H1 (cell line): ENCODE measurements around the gene TSPAN33. TPM values are rescaled to one million over a fixed set of nuclear protein-coding genes. Genes with fewer than 3 reads are reported as not detected.
"Not testable (repeated sequence)": the region's sequence is repeated elsewhere in the genome, so short reads cannot be mapped to it uniquely, and the experiment has no call there.

Experiments
- CTCF ChIA-PET: fragments of 300-600 bp; sonication (Branson Sonifier 250); formaldehyde crosslinking; loops from one replicate; lab custom pipeline; 2021; ENCODE audit not compliant: partially characterized antibody; lab: Charles Lee
- POLR2A ChIA-PET: fragments of 300-600 bp; sonication (Branson Sonifier 250); formaldehyde crosslinking; loops from one replicate; lab custom pipeline; 2021; ENCODE audit warnings: inconsistent platforms; ENCODE audit not compliant: partially characterized antibody; lab: Charles Lee
- DNase-seq, 2 experiments: peaks; one replicate each; pipeline versions ENCODE4 v3.0.0 to v3.0.0-alpha.2; 2010 to 2022; ENCODE audit warnings: low spot score in 2 of 2, low read depth in 1 of 2, mixed read lengths in 1 of 2
- FAIRE-seq: peaks from 2 replicates; lab custom pipeline; 2011; peaks lifted over from hg19 to GRCh38; lab: Jason Lieb, UNC
- H2AFZ ChIP-seq: 2 replicates; pipeline ENCODE4 v1.8.1; 2012; ENCODE audit warnings: low read length, inconsistent platforms
- H2AK5ac ChIP-seq: 2 replicates; pipeline ENCODE4 v1.6.1; 2013; ENCODE audit warnings: low read depth, low read length
- H2BK120ac ChIP-seq: replicated peaks from 2 replicates; pipeline ENCODE3; 2013; ENCODE audit warnings: low read depth, low read length, inconsistent platforms
- H2BK12ac ChIP-seq: 2 replicates; pipeline ENCODE4 v1.6.1; 2013; ENCODE audit warnings: low read depth, low read length
- H2BK15ac ChIP-seq: 2 replicates; pipeline ENCODE4 v1.6.1; 2013; ENCODE audit warnings: low read length
- H2BK20ac ChIP-seq: 2 replicates; pipeline ENCODE4 v1.6.1; 2013; ENCODE audit warnings: low read length
- H2BK5ac ChIP-seq: 2 replicates; pipeline ENCODE4 v1.6.1; 2013; ENCODE audit warnings: low read depth, low read length
- H3K14ac ChIP-seq: 2 replicates; pipeline ENCODE4 v1.6.1; 2013; ENCODE audit warnings: inconsistent platforms; ENCODE audit not compliant: insufficient read length
- H3K18ac ChIP-seq: 2 replicates; pipeline ENCODE4 v1.6.1; 2013; ENCODE audit warnings: low read length; ENCODE audit errors: extremely low read depth
- H3K23ac ChIP-seq: 2 replicates; pipeline ENCODE4 v1.6.1; 2013; ENCODE audit warnings: inconsistent platforms; ENCODE audit not compliant: insufficient read length
- H3K23me2 ChIP-seq: 2 replicates; pipeline ENCODE4 v1.6.1; 2013; ENCODE audit warnings: low read depth, low read length
- H3K27ac ChIP-seq: 2 replicates; pipeline ENCODE4 v1.6.1; 2011; ENCODE audit warnings: low read depth, low read length, inconsistent platforms
- H3K27me3 ChIP-seq, 4 experiments: replicated peaks in 1 of 4; 1 replicate in 1 of 4; 2 replicates in 3 of 4; pipeline versions ENCODE4 v1.6.1 to v1.8.1; 2011 to 2013; ENCODE audit warnings: low read length in 3 of 4, mild to moderate bottlenecking in 3 of 4, inconsistent platforms in 2 of 4, mixed read lengths in 2 of 4, moderate library complexity in 1 of 4; ENCODE audit not compliant: control insufficient read depth in 3 of 4, insufficient read depth in 3 of 4; ENCODE audit errors: extremely low read depth in 1 of 4
- H3K36me3 ChIP-seq, 4 experiments: 2 replicates each; pipeline versions ENCODE4 v1.6.1 to v1.8.1; 2011 to 2013; ENCODE audit warnings: mild to moderate bottlenecking in 4 of 4, low read length in 3 of 4, moderate library complexity in 2 of 4, control low read depth in 1 of 4, inconsistent platforms in 1 of 4; ENCODE audit not compliant: insufficient read depth in 4 of 4, control insufficient read depth in 2 of 4
- H3K4ac ChIP-seq: replicated peaks from 2 replicates; pipeline ENCODE3; 2013; ENCODE audit warnings: low read length, low read depth, mixed read lengths, inconsistent platforms; ENCODE audit not compliant: insufficient read length
- H3K4me1 ChIP-seq, 4 experiments: replicated peaks in 1 of 4; 1 replicate in 1 of 4; 2 replicates in 3 of 4; pipeline versions ENCODE4 v1.6.1 to v1.8.1; 2011 to 2013; ENCODE audit warnings: low read length in 3 of 4, inconsistent platforms in 2 of 4, mixed read lengths in 1 of 4; ENCODE audit not compliant: insufficient read depth in 4 of 4, control insufficient read depth in 3 of 4
- H3K4me2 ChIP-seq, 2 experiments: 2 replicates each; pipeline versions ENCODE4 v1.6.1 to v1.8.1; 2011 to 2013; ENCODE audit warnings: low read depth in 2 of 2, low read length in 2 of 2, control low read depth in 1 of 2, inconsistent platforms in 1 of 2, mild to moderate bottlenecking in 1 of 2; ENCODE audit not compliant: insufficient read depth in 1 of 2
- H3K4me3 ChIP-seq, 4 experiments: fragments of 200-600, 300-600 bp in 1 of 4; sonication (generic), shearing (Covaris generic), sonication (Bioruptor Twin) in 1 of 4; 2 replicates each; pipeline versions ENCODE4 v1.5.1 to v1.8.1; 2011 to 2016; ENCODE audit warnings: low read length in 4 of 4, low read depth in 3 of 4, control low read depth in 2 of 4, inconsistent platforms in 2 of 4, mild to moderate bottlenecking in 2 of 4, mixed read lengths in 1 of 4, moderate library complexity in 1 of 4; ENCODE audit not compliant: insufficient read depth in 2 of 4; ENCODE audit errors: extremely low read depth in 1 of 4
- H3K56ac ChIP-seq: replicated peaks from 2 replicates; pipeline ENCODE3; 2013; ENCODE audit warnings: low read depth, mild to moderate bottlenecking, mixed read lengths, low read length, inconsistent platforms; ENCODE audit not compliant: insufficient read length
- H3K79me1 ChIP-seq: 2 replicates; pipeline ENCODE4 v1.6.1; 2013; ENCODE audit warnings: low read depth, low read length, control low read depth
- H3K79me2 ChIP-seq, 2 experiments: 2 replicates each; pipeline versions ENCODE4 v1.6.1 to v1.8.1; 2012 to 2013; ENCODE audit warnings: low read length in 2 of 2, mild to moderate bottlenecking in 2 of 2, inconsistent platforms in 1 of 2; ENCODE audit not compliant: insufficient read depth in 2 of 2, control insufficient read depth in 1 of 2
- H3K9ac ChIP-seq, 4 experiments: replicated peaks in 1 of 4; 1 replicate in 1 of 4; 2 replicates in 3 of 4; pipeline versions ENCODE4 v1.6.1 to v1.8.1; 2011 to 2013; ENCODE audit warnings: low read depth in 3 of 4, low read length in 3 of 4, control low read depth in 2 of 4, mild to moderate bottlenecking in 2 of 4, moderate library complexity in 2 of 4, inconsistent platforms in 1 of 4; ENCODE audit errors: extremely low read depth in 1 of 4
- H3K9me3 ChIP-seq, 2 experiments: 2 replicates each; pipeline versions ENCODE4 v1.6.1 to v1.8.1; 2012 to 2013; ENCODE audit warnings: mild to moderate bottlenecking in 2 of 2, moderate library complexity in 2 of 2, control low read depth in 1 of 2, inconsistent platforms in 1 of 2, low read depth in 1 of 2, low read length in 1 of 2, mixed read lengths in 1 of 2; ENCODE audit not compliant: insufficient read depth in 2 of 2
- H4K20me1 ChIP-seq, 2 experiments: replicated peaks in 1 of 2; 2 replicates each; pipeline versions ENCODE3 to v1.8.1; 2011 to 2013; ENCODE audit warnings: inconsistent platforms in 2 of 2, low read length in 2 of 2, mild to moderate bottlenecking in 1 of 2; ENCODE audit not compliant: insufficient read depth in 2 of 2, control insufficient read depth in 1 of 2
- H4K5ac ChIP-seq: 2 replicates; pipeline ENCODE4 v1.6.1; 2013; ENCODE audit warnings: low read length, low read depth, mixed read lengths, inconsistent platforms; ENCODE audit not compliant: insufficient read length
- H4K8ac ChIP-seq: 2 replicates; pipeline ENCODE4 v1.8.0; 2013; ENCODE audit warnings: mild to moderate bottlenecking, moderate library complexity, low read length, inconsistent platforms; ENCODE audit not compliant: insufficient read depth; ENCODE audit errors: extremely low read depth
- H4K91ac ChIP-seq: replicated peaks from 2 replicates; pipeline ENCODE3; 2013; ENCODE audit warnings: low read length, mixed read lengths, inconsistent platforms; ENCODE audit not compliant: insufficient read length
- WGBS, 2 experiments: shearing (Covaris generic) in 1 of 2; methylation state at CpG; one replicate each; pipeline versions ENCODE4 v1.1.6 to v1.1.7; 2013 to 2015; ENCODE audit warnings: low lambda C conversion rate in 2 of 2, mixed read lengths in 2 of 2, inconsistent platforms in 1 of 2, low coverage in 1 of 2, missing lambda C conversion rate in 1 of 2; ENCODE audit not compliant: insufficient replicate concordance in 2 of 2, insufficient coverage in 1 of 2, insufficient read length in 1 of 2; ENCODE audit errors: extremely low coverage in 1 of 2, missing lambda C conversion rate in 1 of 2; 5-methylcytosine and 5-hydroxymethylcytosine counted together
- polyA plus RNA-seq, 7 experiments: library from polyadenylated mRNA; depleted of rRNA in 3 of 7; stranded (reverse) in 5 of 7; unstranded in 2 of 7; fragments of >200 nt in 5 of 7; fragments of 200-250 nt in 2 of 7; gene quantifications; 1 replicate in 5 of 7; 2 replicates in 1 of 7; 4 replicates in 1 of 7; pipeline versions ENCODE4 v1.2.1 to v1.2.3, GENCODE V29; 2011 to 2013; ENCODE audit warnings: missing spikeins in 2 of 7, mixed read lengths in 2 of 7
- total RNA-seq: library from RNA; stranded (reverse); fragmentation: NEBNext Ultra II Directional; extraction: Animal tissue kit (Norgen Biotek cat#: 25700); gene quantifications from 2 replicates; pipeline ENCODE4 v1.2.1, GENCODE V29; 2021

TSPAN33 gene
- total and polyA plus RNA-seq, 2 of the 8 experiments (the other 6 are each of a cell fraction or from before 2014, with no cell fraction given) = 42.8 to 47.1 TPM

DNA sequence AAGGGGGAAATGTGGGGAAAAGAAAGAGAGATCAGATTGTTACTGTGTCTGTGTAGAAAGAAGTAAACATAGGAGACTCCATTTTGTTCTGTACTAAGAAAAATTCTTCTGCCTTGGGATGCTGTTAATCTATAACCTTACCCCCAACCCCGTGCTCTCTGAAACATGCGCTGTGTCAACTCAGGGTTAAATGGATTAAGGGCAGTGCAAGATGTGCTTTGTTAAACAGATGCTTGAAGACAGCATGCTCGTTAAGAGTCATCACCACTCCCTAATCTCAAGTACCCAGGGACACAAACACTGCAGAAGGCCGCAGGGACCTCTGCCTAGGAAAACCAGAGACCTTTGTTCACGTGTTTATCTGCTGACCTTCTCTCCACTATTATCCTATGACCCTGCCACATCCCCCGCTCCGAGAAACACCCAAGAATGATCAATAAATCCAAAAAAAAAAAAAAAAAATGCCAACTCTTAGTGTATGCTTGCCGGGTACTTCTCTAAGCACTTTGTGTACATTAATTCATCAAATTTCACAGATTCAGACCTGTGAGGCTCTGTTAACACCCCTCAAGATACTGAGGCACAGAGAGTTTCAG lies 72.4 kb downstream of the TSPAN33 start:
- not testable (repeated sequence) for H3K23ac ChIP-seq, H3K79me1 ChIP-seq, H2AK5ac ChIP-seq, H4K91ac ChIP-seq, H3K4me1 ChIP-seq, FAIRE-seq, H4K20me1 ChIP-seq, H3K27ac ChIP-seq, DNase-seq, H2AFZ ChIP-seq, H3K14ac ChIP-seq, H3K23me2 ChIP-seq, H4K8ac ChIP-seq, H3K4ac ChIP-seq, H4K5ac ChIP-seq, H3K4me2 ChIP-seq, H2BK12ac ChIP-seq, H3K79me2 ChIP-seq, H2BK20ac ChIP-seq, H3K56ac ChIP-seq, H3K9ac ChIP-seq, H2BK15ac ChIP-seq, H3K18ac ChIP-seq, H2BK5ac ChIP-seq, H3K27me3 ChIP-seq, H3K4me3 ChIP-seq, H2BK120ac ChIP-seq
- POLR2A ChIA-PET = interaction anchor here (1.1 kb wide), 1 partner anchor 47 kb away, joined by 5 read pairs; no protein-coding TSS in a partner anchor
- 85% methylated on average over 7 of the region's 8 CpGs; no CpG with 5 or more reads in 1 of the 2 experiments for WGBS, 2 experiments
- CTCF ChIA-PET = interaction anchor here (0.6 to 10.6 kb wide), 17 partner anchors 8 to 254 kb away, joined by 3 to 258 read pairs (median 14); partner anchors contain the start of gene STRIP2
- Histone ChIP-seq H3K36me3 (peaks cover 3 to 13% (median 6%) of the 10 kb centered on the region in 4 experiments), H3K9me3 (peaks cover 3 to 16% of the 10 kb centered on the region in 2 experiments; a peak in 2 of 4 replicates)
